ENCODE results near the gene WTAP.
"Not testable (repeated sequence)": the region's sequence is repeated elsewhere in the genome, so short reads cannot be mapped to it uniquely, and the experiment has no call there.

- TF ChIP-seq, protein P1, sequence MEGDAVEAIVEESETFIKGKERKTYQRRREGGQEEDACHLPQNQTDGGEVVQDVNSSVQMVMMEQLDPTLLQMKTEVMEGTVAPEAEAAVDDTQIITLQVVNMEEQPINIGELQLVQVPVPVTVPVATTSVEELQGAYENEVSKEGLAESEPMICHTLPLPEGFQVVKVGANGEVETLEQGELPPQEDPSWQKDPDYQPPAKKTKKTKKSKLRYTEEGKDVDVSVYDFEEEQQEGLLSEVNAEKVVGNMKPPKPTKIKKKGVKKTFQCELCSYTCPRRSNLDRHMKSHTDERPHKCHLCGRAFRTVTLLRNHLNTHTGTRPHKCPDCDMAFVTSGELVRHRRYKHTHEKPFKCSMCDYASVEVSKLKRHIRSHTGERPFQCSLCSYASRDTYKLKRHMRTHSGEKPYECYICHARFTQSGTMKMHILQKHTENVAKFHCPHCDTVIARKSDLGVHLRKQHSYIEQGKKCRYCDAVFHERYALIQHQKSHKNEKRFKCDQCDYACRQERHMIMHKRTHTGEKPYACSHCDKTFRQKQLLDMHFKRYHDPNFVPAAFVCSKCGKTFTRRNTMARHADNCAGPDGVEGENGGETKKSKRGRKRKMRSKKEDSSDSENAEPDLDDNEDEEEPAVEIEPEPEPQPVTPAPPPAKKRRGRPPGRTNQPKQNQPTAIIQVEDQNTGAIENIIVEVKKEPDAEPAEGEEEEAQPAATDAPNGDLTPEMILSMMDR (IDR thresholded peaks at IDR 0.05): not testable (repeated sequence)
- not testable (repeated sequence) for TF ChIP-seq POLR2A (IDR thresholded peaks at IDR 0.05); EP300 (IDR thresholded peaks at IDR 0.05; ENCODE audit: low read depth); POLR2AphosphoS5 (IDR thresholded peaks at IDR 0.05)
These were observed 67.7 kb downstream of the WTAP start for GRCh38 chr6:159794976-159795375.

All from transverse colon (tissue), 4 donors.